GM19025 (cell line): ENCODE measurements around the gene MSH2.

Experiments used
- ATAC-seq: cut with Tn5 transposase; IDR thresholded peaks from one replicate; pipeline ENCODE4 v1.9.1; 2021; ENCODE audit warnings: mild to moderate bottlenecking, low read depth, moderate library complexity; ENCODE audit not compliant: unreplicated experiment

MSH2 gene

GRCh38 chr2:47471429-47472116 lies 68.6 kb downstream of the MSH2 start:
- ATAC-seq = no peak

GRCh38 chr2:47479863-47480262 lies 76.9 kb downstream of the MSH2 start:
- no peak for ATAC-seq

GRCh38 chr2:47483191-47483590 lies 80.2 kb downstream of the MSH2 start:
- no peak for ATAC-seq

GRCh38 chr2:47484396-47484795 lies 81.4 kb downstream of the MSH2 start:
- no peak for ATAC-seq

GRCh38 chr2:47485177-47485576 lies 82.2 kb downstream of the MSH2 start:
- ATAC-seq = no peak

- no peak for ATAC-seq
Measured at GRCh38 chr2:47485751-47486300, 82.9 kb downstream of the MSH2 start.

GRCh38 chr2:47486841-47487497 lies 84.0 kb downstream of the MSH2 start:
- ATAC-seq = no peak

GRCh38 chr2:47487498-47487875 lies 84.5 kb downstream of the MSH2 start:
- no peak for ATAC-seq

GRCh38 chr2:47488870-47489584 lies 86.1 kb downstream of the MSH2 start:
- ATAC-seq = no peak

GRCh38 chr2:47490406-47490805 lies 87.5 kb downstream of the MSH2 start:
- no peak for ATAC-seq

- ATAC-seq = no peak
Measured at GRCh38 chr2:47493317-47494035, 90.5 kb downstream of the MSH2 start.

GRCh38 chr2:47494267-47495130 lies 91.5 kb downstream of the MSH2 start:
- no peak for ATAC-seq

- ATAC-seq = no peak
Measured at GRCh38 chr2:47497843-47498460, 95.0 kb downstream of the MSH2 start.

- ATAC-seq = no peak
Measured at GRCh38 chr2:47499093-47499492, 96.1 kb downstream of the MSH2 start.

- ATAC-seq = no peak
Measured at GRCh38 chr2:47499621-47500309, 96.8 kb downstream of the MSH2 start.

GRCh38 chr2:47501374-47502200 lies 98.6 kb downstream of the MSH2 start:
- ATAC-seq = no peak

GRCh38 chr2:47502498-47502897 lies 99.5 kb downstream of the MSH2 start:
- peak; percentile 56 for ATAC-seq

- ATAC-seq = no peak
Measured at GRCh38 chr2:47503481-47504070, 100.6 kb downstream of the MSH2 start.
